ENCODE data around the gene DDX42.

GRCh38 chr17:63823659-63824331 is 49.8 kb downstream of the DDX42 start:
- TF ChIP-seq, protein P1, sequence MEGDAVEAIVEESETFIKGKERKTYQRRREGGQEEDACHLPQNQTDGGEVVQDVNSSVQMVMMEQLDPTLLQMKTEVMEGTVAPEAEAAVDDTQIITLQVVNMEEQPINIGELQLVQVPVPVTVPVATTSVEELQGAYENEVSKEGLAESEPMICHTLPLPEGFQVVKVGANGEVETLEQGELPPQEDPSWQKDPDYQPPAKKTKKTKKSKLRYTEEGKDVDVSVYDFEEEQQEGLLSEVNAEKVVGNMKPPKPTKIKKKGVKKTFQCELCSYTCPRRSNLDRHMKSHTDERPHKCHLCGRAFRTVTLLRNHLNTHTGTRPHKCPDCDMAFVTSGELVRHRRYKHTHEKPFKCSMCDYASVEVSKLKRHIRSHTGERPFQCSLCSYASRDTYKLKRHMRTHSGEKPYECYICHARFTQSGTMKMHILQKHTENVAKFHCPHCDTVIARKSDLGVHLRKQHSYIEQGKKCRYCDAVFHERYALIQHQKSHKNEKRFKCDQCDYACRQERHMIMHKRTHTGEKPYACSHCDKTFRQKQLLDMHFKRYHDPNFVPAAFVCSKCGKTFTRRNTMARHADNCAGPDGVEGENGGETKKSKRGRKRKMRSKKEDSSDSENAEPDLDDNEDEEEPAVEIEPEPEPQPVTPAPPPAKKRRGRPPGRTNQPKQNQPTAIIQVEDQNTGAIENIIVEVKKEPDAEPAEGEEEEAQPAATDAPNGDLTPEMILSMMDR (IDR thresholded peaks at IDR 0.05): no peak
- TF ChIP-seq POLR2AphosphoS5 (IDR thresholded peaks at IDR 0.05): no peak
- TF ChIP-seq EP300 (IDR thresholded peaks at IDR 0.05): no peak
- no peak for TF ChIP-seq POLR2A (IDR thresholded peaks at IDR 0.05)

Data from upper lobe of left lung (tissue), 4 donors.